Measurements from ENCODE around the gene PTPRD. TPM values are rescaled to one million over a fixed set of nuclear protein-coding genes. Genes with fewer than 3 reads are reported as not detected.

PTPRD gene
- total RNA-seq, 2 experiments from 2014 or later: 0.03 TPM; not detected in 1

DNA sequence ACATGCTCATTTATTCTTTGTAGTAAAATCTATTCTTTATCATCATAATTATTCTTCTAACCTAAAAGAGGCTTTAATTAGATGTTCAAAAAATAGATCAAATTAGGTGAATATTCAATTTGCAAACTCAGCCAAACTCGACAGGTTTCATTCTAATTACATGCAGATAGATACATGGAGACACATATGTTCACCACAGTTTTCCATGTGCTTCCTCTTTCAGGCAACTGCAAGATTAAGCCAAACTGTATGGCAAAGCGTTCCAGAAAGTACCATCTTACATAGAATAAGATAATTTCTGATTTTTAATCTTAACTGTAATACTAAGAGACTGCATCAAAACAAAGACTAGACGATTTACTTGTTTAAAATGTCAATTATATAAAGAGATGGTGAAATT lies 1944.6 kb downstream of the PTPRD start:
- H3K27ac ChIP-seq (ENCODE audit: low read depth, low read length, poor library complexity, severe bottlenecking): no peak overlapping the region
- no peak overlapping the region for H3K4me3 ChIP-seq (ENCODE audit: low read depth, low read length, poor library complexity, severe bottlenecking)
- H2AFZ ChIP-seq (ENCODE audit: low read length): no peak overlapping the region
- H3K4me1 ChIP-seq (ENCODE audit: insufficient read depth, low read length, poor library complexity, severe bottlenecking): no peaks in the 10 kb centered on the region
- intact Hi-C loops (cut with micrococcal nuclease; ENCODE audit: unreplicated experiment): no loop called here
- no peaks in the 10 kb centered on the region for H3K79me2 ChIP-seq (ENCODE audit: insufficient read depth, low read depth, low read length)
- no peaks in the 10 kb centered on the region for H3K9me2 ChIP-seq (ENCODE audit: insufficient read depth, low read length)
- DNase-seq (ENCODE audit: low spot score): no peak
- H3K4me2 ChIP-seq (ENCODE audit: low read length): no peak overlapping the region
- no peaks in the 10 kb centered on the region for H3K36me3 ChIP-seq (ENCODE audit: insufficient read depth, low read length)
- TF ChIP-seq, protein P1, sequence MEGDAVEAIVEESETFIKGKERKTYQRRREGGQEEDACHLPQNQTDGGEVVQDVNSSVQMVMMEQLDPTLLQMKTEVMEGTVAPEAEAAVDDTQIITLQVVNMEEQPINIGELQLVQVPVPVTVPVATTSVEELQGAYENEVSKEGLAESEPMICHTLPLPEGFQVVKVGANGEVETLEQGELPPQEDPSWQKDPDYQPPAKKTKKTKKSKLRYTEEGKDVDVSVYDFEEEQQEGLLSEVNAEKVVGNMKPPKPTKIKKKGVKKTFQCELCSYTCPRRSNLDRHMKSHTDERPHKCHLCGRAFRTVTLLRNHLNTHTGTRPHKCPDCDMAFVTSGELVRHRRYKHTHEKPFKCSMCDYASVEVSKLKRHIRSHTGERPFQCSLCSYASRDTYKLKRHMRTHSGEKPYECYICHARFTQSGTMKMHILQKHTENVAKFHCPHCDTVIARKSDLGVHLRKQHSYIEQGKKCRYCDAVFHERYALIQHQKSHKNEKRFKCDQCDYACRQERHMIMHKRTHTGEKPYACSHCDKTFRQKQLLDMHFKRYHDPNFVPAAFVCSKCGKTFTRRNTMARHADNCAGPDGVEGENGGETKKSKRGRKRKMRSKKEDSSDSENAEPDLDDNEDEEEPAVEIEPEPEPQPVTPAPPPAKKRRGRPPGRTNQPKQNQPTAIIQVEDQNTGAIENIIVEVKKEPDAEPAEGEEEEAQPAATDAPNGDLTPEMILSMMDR (conservative IDR thresholded peaks at IDR 0.05; ENCODE audit: low read length): no peak
- TF ChIP-seq EZH2phosphoT487 (IDR thresholded peaks at IDR 0.05; ENCODE audit: borderline replicate concordance, low read depth, low read length): no peak
- POLR2A ChIA-PET: no interaction called here
- CTCF ChIA-PET (ENCODE audit: unreplicated experiment): no interaction called here
- H3K9me3 ChIP-seq (ENCODE audit: low read length): no peaks in the 10 kb centered on the region
- H4K20me1 ChIP-seq (ENCODE audit: insufficient read depth, low read length): no peaks in the 10 kb centered on the region
- BruUV-seq (replicated peaks): no TSS peak

DNA sequence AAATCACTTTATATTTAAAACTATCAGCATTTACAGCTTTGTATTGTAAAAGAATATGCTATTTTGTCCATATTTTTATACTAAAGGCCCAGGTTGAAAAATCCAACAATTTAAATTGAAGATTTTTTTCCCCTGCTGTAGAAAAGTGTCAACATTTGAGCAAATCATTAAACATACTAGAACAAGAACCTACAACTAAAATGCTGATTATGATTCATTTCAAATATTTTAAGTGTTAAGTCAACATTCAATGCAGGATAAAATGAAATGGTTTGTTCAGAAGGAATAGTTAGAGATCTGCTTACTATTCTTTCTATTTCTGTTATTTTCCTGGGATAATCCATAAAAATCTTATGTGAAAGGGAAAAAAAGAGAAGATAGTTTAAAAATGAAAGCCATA lies 1946.7 kb downstream of the PTPRD start:
- Histone ChIP-seq H2AFZ (ENCODE audit: low read length) (no peak overlapping the region), H3K9me2 (ENCODE audit: insufficient read depth, low read length) (no peaks in the 10 kb centered on the region), H3K79me2 (ENCODE audit: insufficient read depth, low read depth, low read length) (no peaks in the 10 kb centered on the region), H3K4me1 (ENCODE audit: insufficient read depth, low read length, poor library complexity, severe bottlenecking) (no peaks in the 10 kb centered on the region), H3K36me3 (ENCODE audit: insufficient read depth, low read length) (no peaks in the 10 kb centered on the region), H3K9me3 (ENCODE audit: low read length) (no peaks in the 10 kb centered on the region), H3K4me2 (ENCODE audit: low read length) (no peak overlapping the region), H3K4me3 (ENCODE audit: low read depth, low read length, poor library complexity, severe bottlenecking) (no peak overlapping the region), H3K27ac (ENCODE audit: low read depth, low read length, poor library complexity, severe bottlenecking) (no peak overlapping the region), H4K20me1 (ENCODE audit: insufficient read depth, low read length) (no peaks in the 10 kb centered on the region)
- intact Hi-C loops (cut with micrococcal nuclease; ENCODE audit: unreplicated experiment): no loop called here
- no TSS peak for BruUV-seq (replicated peaks)
- no peak for TF ChIP-seq EZH2phosphoT487 (IDR thresholded peaks at IDR 0.05; ENCODE audit: borderline replicate concordance, low read depth, low read length)
- TF ChIP-seq, protein P1 (conservative IDR thresholded peaks at IDR 0.05; ENCODE audit: low read length): no peak
- ChIA-PET POLR2A (interaction anchor here (0.6 kb wide), 1 partner anchor 71 kb away, joined by 5 read pairs; no protein-coding TSS in a partner anchor), CTCF (ENCODE audit: unreplicated experiment) (no interaction called here)
- no peak for DNase-seq (ENCODE audit: low spot score)

DNA sequence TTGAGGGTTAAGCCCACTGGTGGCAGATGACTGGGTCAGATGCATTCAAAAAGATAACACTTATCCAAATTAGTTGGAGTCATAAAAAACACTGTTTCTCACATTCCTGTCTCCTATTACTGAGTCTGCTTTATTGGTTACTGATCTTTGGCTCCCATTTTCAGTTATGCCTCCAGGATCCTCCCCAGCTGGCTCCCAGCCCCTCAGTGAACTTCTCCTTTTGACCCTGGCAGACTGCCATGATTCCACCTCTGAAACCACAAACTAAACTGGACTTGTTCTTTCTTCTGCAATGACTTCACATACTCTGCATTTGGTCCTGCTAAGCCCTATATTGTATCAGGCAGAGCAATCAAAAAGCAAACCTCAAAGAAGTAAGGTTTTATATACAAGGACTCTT lies 1952.4 kb downstream of the PTPRD start:
- CTCF ChIA-PET (ENCODE audit: unreplicated experiment): no interaction called here
- Histone ChIP-seq H3K27ac (ENCODE audit: low read depth, low read length, poor library complexity, severe bottlenecking) (no peak overlapping the region), H3K36me3 (ENCODE audit: insufficient read depth, low read length) (no peaks in the 10 kb centered on the region), H3K4me2 (ENCODE audit: low read length) (no peak overlapping the region), H3K4me1 (ENCODE audit: insufficient read depth, low read length, poor library complexity, severe bottlenecking) (no peaks in the 10 kb centered on the region), H3K79me2 (ENCODE audit: insufficient read depth, low read depth, low read length) (no peaks in the 10 kb centered on the region), H3K9me3 (ENCODE audit: low read length) (no peaks in the 10 kb centered on the region), H3K4me3 (ENCODE audit: low read depth, low read length, poor library complexity, severe bottlenecking) (no peak overlapping the region), H3K9me2 (ENCODE audit: insufficient read depth, low read length) (no peaks in the 10 kb centered on the region), H4K20me1 (ENCODE audit: insufficient read depth, low read length) (no peaks in the 10 kb centered on the region), H2AFZ (ENCODE audit: low read length) (no peak overlapping the region)
- no TSS peak for BruUV-seq (replicated peaks)
- DNase-seq (ENCODE audit: low spot score): no peak
- intact Hi-C loops (cut with micrococcal nuclease; ENCODE audit: unreplicated experiment): no loop called here
- no peak for TF ChIP-seq EZH2phosphoT487 (IDR thresholded peaks at IDR 0.05; ENCODE audit: borderline replicate concordance, low read depth, low read length)
- TF ChIP-seq, protein P1 (conservative IDR thresholded peaks at IDR 0.05; ENCODE audit: low read length): no peak
- POLR2A ChIA-PET: no interaction called here

All from OCI-LY7 (cell line).